ENCODE measurements around the gene HTR3B. TPM values are rescaled to one million over a fixed set of nuclear protein-coding genes. Genes with fewer than 3 reads are reported as not detected.
"Not testable (repeated sequence)": the region's sequence is repeated elsewhere in the genome, so short reads cannot be mapped to it uniquely, and the experiment has no call there.

Gene HTR3B
- total RNA-seq, 1 donor: not detected

- Histone ChIP-seq H3K4me1 (ENCODE audit: insufficient read depth, low read length) (peaks cover 34% of the 10 kb centered on the region), H3K9me3 (ENCODE audit: low read depth, low read length) (no peaks in the 10 kb centered on the region), H3K4me3 (ENCODE audit: low read length) (peak overlapping the region; percentile 85), H3K27me3 (ENCODE audit: insufficient read depth, low read length) (no peaks in the 10 kb centered on the region)
Observed at GRCh38 chr11:113876074-113876797, 28.4 kb upstream of the HTR3B start.

- no peaks in the 10 kb centered on the region for H3K9me3 ChIP-seq (ENCODE audit: low read depth, low read length)
- no peak overlapping the region for H3K4me3 ChIP-seq (ENCODE audit: low read length)
- H3K4me1 ChIP-seq (ENCODE audit: insufficient read depth, low read length): peaks cover 34% of the 10 kb centered on the region
- H3K27me3 ChIP-seq (ENCODE audit: insufficient read depth, low read length): no peaks in the 10 kb centered on the region
Observed at GRCh38 chr11:113876798-113877669, 27.6 kb upstream of the HTR3B start.

GRCh38 chr11:113877670-113878055, 26.9 kb upstream of the HTR3B start:
- no peaks in the 10 kb centered on the region for H3K27me3 ChIP-seq (ENCODE audit: insufficient read depth, low read length)
- peaks cover 34% of the 10 kb centered on the region for H3K4me1 ChIP-seq (ENCODE audit: insufficient read depth, low read length)
- H3K4me3 ChIP-seq (ENCODE audit: low read length): no peak overlapping the region
- H3K9me3 ChIP-seq (ENCODE audit: low read depth, low read length): no peaks in the 10 kb centered on the region

GRCh38 chr11:113879446-113879845, 25.1 kb upstream of the HTR3B start:
- H3K4me3 ChIP-seq (ENCODE audit: low read length); H3K27me3 ChIP-seq (ENCODE audit: insufficient read depth, low read length); H3K9me3 ChIP-seq (ENCODE audit: low read depth, low read length): not testable (repeated sequence)
- H3K4me1 ChIP-seq (ENCODE audit: insufficient read depth, low read length): peaks cover 21% of the 10 kb centered on the region

- no peaks in the 10 kb centered on the region for H3K9me3 ChIP-seq (ENCODE audit: low read depth, low read length)
- H3K4me1 ChIP-seq (ENCODE audit: insufficient read depth, low read length): peaks cover 15% of the 10 kb centered on the region
- H3K27me3 ChIP-seq (ENCODE audit: insufficient read depth, low read length): no peaks in the 10 kb centered on the region
- H3K4me3 ChIP-seq (ENCODE audit: low read length): no peak overlapping the region
Observed at GRCh38 chr11:113880971-113881370, 23.6 kb upstream of the HTR3B start.

- H3K9me3 ChIP-seq (ENCODE audit: low read depth, low read length): no peaks in the 10 kb centered on the region
Observed at GRCh38 chr11:113881856-113882255, 22.7 kb upstream of the HTR3B start.

GRCh38 chr11:113884361-113884836, 20.2 kb upstream of the HTR3B start:
- Histone ChIP-seq H3K27me3 (ENCODE audit: insufficient read depth, low read length) (no peaks in the 10 kb centered on the region), H3K9me3 (ENCODE audit: low read depth, low read length) (no peaks in the 10 kb centered on the region), H3K4me3 (ENCODE audit: low read length) (no peak overlapping the region), H3K4me1 (ENCODE audit: insufficient read depth, low read length) (no peaks in the 10 kb centered on the region)

More at GRCh38 chr11:113881856-113882255, 22.7 kb upstream of the HTR3B start:
- peaks cover 8% of the 10 kb centered on the region for H3K4me1 ChIP-seq (ENCODE audit: insufficient read depth, low read length)
- H3K27me3 ChIP-seq (ENCODE audit: insufficient read depth, low read length): no peaks in the 10 kb centered on the region
- H3K4me3 ChIP-seq (ENCODE audit: low read length): no peak overlapping the region

GRCh38 chr11:113885897-113886296, 18.7 kb upstream of the HTR3B start:
- Histone ChIP-seq H3K4me1 (ENCODE audit: insufficient read depth, low read length) (no peaks in the 10 kb centered on the region), H3K4me3 (ENCODE audit: low read length) (no peak overlapping the region), H3K9me3 (ENCODE audit: low read depth, low read length) (no peaks in the 10 kb centered on the region), H3K27me3 (ENCODE audit: insufficient read depth, low read length) (no peaks in the 10 kb centered on the region)

- Histone ChIP-seq H3K4me3 (ENCODE audit: low read length) (no peak overlapping the region), H3K27me3 (ENCODE audit: insufficient read depth, low read length) (no peaks in the 10 kb centered on the region), H3K9me3 (ENCODE audit: low read depth, low read length) (no peaks in the 10 kb centered on the region), H3K4me1 (ENCODE audit: insufficient read depth, low read length) (no peaks in the 10 kb centered on the region)
Observed at GRCh38 chr11:113888848-113889247, 15.7 kb upstream of the HTR3B start.

- Histone ChIP-seq H3K9me3 (ENCODE audit: low read depth, low read length) (no peaks in the 10 kb centered on the region), H3K4me3 (ENCODE audit: low read length) (no peak overlapping the region), H3K4me1 (ENCODE audit: insufficient read depth, low read length) (no peaks in the 10 kb centered on the region), H3K27me3 (ENCODE audit: insufficient read depth, low read length) (no peaks in the 10 kb centered on the region)
Observed at GRCh38 chr11:113894421-113894996, 10.1 kb upstream of the HTR3B start.

- no peaks in the 10 kb centered on the region for H3K4me1 ChIP-seq (ENCODE audit: insufficient read depth, low read length)
- H3K4me3 ChIP-seq (ENCODE audit: low read length): no peak overlapping the region
- H3K27me3 ChIP-seq (ENCODE audit: insufficient read depth, low read length): no peaks in the 10 kb centered on the region
- H3K9me3 ChIP-seq (ENCODE audit: low read depth, low read length): no peaks in the 10 kb centered on the region
Observed at GRCh38 chr11:113895367-113896155, 9.0 kb upstream of the HTR3B start.

- no peak overlapping the region for H3K4me3 ChIP-seq (ENCODE audit: low read length)
- no peaks in the 10 kb centered on the region for H3K9me3 ChIP-seq (ENCODE audit: low read depth, low read length)
- no peaks in the 10 kb centered on the region for H3K4me1 ChIP-seq (ENCODE audit: insufficient read depth, low read length)
Observed at GRCh38 chr11:113896156-113896879, 8.3 kb upstream of the HTR3B start.

GRCh38 chr11:113901141-113901540, 3.5 kb upstream of the HTR3B start:
- no peak overlapping the region for H3K4me3 ChIP-seq (ENCODE audit: low read length)
- peaks cover under 1% of the 10 kb centered on the region for H3K27me3 ChIP-seq (ENCODE audit: insufficient read depth, low read length)
- no peaks in the 10 kb centered on the region for H3K4me1 ChIP-seq (ENCODE audit: insufficient read depth, low read length)
- no peaks in the 10 kb centered on the region for H3K9me3 ChIP-seq (ENCODE audit: low read depth, low read length)

More at GRCh38 chr11:113896156-113896879, 8.3 kb upstream of the HTR3B start:
- no peaks in the 10 kb centered on the region for H3K27me3 ChIP-seq (ENCODE audit: insufficient read depth, low read length)

GRCh38 chr11:113906038-113906437, 1.4 kb downstream of the HTR3B start:
- peaks cover 10% of the 10 kb centered on the region for H3K27me3 ChIP-seq (ENCODE audit: insufficient read depth, low read length)
- H3K4me3 ChIP-seq (ENCODE audit: low read length): no peak overlapping the region
- no peaks in the 10 kb centered on the region for H3K4me1 ChIP-seq (ENCODE audit: insufficient read depth, low read length)
- no peaks in the 10 kb centered on the region for H3K9me3 ChIP-seq (ENCODE audit: low read depth, low read length)
